Measurements from ENCODE around the gene DLGAP4.
A peak's percentile ranks its signal among the peaks of the same experiment; 100 is the strongest.

The DLGAP4 gene

DNA sequence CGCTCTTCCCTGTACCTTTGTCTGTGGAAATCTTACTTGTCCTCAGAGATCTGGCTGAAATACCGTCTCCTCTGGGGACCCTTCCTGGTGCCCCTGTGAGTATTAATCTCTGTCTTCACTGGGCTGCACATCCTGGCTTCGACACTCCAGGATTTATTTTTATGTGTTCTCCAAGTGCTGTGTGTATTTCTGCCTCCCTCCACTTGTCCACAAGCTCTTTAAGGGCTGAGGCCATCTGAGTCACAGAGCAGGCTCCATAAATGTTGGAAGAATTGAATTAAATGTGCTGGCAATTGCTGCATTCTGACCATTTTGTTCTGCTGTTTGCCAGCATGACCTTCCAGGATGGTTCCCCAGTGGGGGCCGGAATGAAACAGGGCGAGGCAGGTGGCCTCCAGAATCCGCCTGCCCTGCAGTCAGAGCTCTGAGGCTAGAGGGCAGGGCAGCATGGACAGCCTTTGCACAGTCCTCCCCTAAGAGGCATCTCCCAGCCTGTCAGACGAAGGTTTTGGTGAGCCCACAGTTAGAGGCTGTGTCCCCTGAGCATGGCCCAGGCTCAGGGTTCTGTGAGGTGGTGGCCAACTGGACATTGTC lies 105.8 kb downstream of the DLGAP4 start:
- DNase-seq (ENCODE audit: low read depth in 2 of 2): no peak

DNA sequence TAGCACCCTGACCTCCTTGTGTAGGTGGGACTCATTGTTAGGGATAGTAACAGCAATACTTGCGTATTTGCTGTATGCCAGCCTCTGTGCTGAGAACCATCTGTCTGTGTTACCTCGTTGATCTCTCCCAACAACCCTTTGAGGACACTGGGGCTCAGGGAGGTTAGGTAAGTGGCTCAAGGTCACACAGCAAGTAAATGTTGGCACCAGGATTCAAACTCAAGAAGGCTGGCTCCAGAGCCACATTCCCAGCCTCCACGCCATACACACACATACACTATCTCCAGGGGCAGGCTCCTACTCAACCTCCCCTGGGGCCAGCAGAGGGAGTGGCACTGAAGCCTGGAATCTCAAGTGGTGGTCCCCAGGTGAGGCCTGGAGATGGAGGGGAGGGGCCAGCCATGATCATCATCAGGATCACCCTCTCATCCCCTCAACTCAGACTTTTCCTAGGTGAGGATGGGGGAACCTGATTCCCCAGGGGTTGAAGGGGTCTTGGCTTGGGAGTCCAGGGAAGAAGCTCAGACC lies 109.4 kb downstream of the DLGAP4 start:
- no peak for DNase-seq (ENCODE audit: low read depth in 2 of 2)

GRCh38 chr20:36418711-36419110 lies 112.6 kb downstream of the DLGAP4 start:
- DNase-seq (ENCODE audit: low read depth in 2 of 2): no peak

GRCh38 chr20:36421641-36422040 lies 115.5 kb downstream of the DLGAP4 start:
- DNase-seq (ENCODE audit: low read depth in 2 of 2): no peak

GRCh38 chr20:36424314-36424713 lies 118.2 kb downstream of the DLGAP4 start:
- DNase-seq (ENCODE audit: low read depth in 2 of 2): no peak

- DNase-seq (ENCODE audit: low read depth in 2 of 2): no peak
These were observed 119.0 kb downstream of the DLGAP4 start for GRCh38 chr20:36425166-36425565.

- DNase-seq (ENCODE audit: low read depth in 2 of 2): no peak
These were observed 125.5 kb downstream of the DLGAP4 start for GRCh38 chr20:36431604-36432003.

DNA sequence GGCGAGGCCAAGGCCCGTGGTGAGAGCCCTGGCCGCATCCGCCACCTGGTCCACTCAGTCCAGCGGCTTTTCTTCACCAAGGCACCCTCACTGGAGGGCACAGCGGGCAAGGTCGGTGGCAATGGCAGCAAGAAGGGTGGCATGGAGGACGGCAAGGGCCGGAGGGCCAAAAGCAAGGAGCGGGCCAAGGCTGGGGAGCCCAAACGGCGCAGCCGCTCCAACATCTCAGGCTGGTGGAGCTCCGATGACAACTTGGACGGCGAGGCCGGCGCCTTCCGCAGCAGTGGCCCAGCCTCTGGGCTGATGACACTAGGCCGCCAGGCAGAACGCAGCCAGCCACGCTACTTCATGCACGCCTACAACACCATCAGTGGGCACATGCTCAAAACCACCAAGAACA lies 126.0 kb downstream of the DLGAP4 start:
- DNase-seq (ENCODE audit: low read depth in 2 of 2): no peak

DNA sequence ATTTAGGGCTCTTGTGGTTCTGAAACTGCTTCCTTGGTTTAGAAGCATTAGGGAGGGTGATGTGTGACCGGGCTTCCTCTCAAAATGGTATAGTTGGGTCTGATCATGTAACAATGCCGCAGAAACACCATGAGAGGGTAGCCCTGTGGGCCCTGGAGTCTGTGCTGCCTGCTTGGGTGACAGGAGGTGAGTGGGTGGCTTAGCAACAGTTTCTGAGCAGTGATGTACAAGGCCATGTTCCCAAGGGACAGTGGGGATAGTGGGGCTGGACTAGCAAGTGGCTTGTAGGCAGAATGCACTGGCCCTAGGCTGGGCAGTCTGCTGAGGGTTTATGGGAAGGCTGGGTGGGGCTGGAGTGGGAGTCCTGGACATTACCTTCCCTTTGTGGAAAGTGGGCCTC lies 128.2 kb downstream of the DLGAP4 start:
- no peak for DNase-seq (ENCODE audit: low read depth in 2 of 2)

DNA sequence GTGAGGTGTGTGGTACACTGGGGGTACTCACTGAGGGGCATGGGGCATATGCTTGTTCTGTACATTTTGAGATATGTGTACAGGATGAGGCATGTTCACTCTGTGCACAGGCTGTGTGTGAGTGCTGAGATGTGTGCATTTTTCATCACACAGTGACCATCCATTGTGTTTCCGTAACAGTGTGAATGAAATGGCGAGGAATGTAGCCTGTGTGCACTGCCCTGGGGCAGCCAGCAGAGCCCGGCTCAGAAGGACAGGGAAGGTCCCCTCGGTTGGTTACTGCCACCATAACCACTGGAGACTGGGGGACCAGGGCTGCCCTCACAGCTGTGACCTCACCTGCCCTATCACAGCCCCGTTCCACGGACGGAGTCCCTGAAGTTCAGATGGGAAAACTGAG lies 129.0 kb downstream of the DLGAP4 start:
- no peak for DNase-seq (ENCODE audit: low read depth in 2 of 2)

DNA sequence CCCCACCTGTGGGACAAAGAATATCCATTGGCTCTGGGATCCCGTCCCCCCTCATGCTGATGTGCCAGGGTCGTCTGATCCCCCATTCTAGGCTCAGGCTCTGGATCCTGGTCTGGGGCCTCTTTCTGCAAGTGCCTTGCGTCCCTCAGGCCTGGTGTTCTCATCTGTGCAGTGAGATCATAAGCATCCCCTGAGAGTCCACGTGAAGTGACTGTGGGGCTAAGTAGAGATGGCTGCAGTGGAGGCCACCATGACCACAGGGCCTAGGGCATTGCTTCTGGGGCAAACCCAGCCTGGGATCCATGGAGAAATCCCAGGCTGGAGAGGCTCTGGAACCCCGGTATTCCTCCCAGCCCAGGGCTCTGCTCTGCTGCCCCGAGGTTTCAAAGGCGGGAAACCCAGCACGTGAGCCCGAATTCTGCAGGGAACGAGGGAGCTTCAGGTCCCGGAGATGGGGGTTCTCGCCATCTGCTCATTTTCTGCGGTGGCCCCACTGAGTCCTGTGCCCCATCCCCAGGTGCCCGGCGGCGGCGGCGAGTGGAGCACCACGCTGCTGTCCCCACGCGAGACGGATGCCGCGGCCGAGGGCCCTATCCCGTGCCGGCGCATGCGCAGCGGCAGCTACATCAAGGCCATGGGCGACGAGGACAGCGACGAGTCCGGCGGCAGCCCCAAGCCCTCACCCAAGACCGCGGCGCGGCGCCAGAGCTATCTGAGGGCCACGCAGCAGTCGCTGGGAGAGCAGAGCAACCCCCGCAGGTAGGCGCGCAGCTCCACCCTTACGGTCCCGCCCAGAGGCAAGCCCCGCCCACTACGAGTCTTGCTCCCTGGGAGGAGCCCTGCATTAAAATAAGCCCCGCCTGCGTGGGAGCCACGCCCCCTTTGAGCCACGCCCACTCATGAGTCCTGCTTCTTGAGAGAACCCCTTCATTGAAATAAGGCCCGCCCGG lies 129.7 kb downstream of the DLGAP4 start:
- DNase-seq (ENCODE audit: low read depth in 2 of 2): peak; percentile 66 to 70

DNA sequence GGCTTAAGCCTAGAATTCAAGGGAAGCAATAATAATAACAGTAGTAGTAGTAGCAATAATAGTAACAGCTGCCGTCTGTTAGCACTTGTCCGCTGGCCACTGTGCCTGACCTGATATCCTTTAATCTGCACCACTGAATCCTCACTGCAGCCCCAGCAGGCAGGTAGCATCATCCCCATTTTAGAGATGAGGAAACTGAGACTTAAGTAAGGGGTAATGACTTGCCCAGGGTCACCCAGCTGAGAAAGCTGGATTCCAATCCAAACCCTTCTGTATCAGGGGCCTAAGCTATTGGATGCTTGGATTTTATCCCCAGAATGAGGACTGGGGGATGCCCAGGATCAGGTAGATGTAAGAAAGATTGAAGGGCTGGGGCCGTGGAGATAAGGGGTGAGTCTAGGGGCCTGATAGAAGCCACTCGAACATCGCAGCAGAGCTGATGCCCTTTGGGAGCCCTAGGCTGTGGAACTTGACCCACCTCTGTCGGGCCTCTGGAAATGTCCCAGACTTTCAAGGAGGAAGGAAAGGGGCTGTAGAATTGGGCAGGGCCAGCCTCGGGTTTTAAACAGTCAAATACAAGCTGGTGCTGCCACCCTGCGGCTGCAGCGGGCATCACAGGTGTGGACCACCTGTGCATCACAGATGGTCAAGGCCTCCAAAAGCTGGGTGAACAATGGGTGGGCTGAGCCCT lies 133.0 kb downstream of the DLGAP4 start:
- DNase-seq (ENCODE audit: low read depth in 2 of 2): peak in 1 of 2 donors; percentile 37

- no peak for DNase-seq (ENCODE audit: low read depth in 2 of 2)
These were observed 133.6 kb downstream of the DLGAP4 start for GRCh38 chr20:36439731-36440072.

DNA sequence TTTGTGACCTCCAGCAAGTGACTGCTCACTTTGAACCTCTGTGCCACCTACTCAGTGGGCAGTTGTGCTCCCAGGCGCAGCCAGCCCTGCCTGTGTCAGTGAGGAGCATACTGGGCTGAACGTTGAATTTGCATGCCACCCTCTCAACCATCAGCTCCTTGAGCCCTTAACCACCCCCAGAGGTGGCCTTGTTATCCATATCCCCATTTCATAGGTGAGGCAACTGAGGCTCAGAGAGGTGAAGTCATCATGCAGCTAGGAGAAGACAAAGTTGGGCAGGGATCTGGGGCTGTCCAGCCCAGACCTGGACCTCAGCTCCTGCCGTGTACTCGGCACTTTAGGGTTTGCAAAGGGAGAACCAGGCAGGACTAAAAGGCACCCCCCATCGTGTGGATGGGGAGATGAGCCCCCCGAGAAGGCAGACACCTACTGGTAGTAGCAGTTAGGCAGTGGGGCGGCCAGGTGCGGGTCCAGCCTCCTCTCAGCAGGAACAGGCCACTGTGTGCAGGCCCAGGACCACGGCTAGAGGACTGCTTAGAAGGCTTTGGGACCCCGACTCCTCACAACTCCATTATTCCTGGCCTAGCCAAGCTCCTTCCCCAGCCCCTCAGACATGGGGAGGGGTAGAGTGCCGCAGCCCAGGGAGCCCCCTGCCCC lies 134.4 kb downstream of the DLGAP4 start:
- no peak for DNase-seq (ENCODE audit: low read depth in 2 of 2)

DNA sequence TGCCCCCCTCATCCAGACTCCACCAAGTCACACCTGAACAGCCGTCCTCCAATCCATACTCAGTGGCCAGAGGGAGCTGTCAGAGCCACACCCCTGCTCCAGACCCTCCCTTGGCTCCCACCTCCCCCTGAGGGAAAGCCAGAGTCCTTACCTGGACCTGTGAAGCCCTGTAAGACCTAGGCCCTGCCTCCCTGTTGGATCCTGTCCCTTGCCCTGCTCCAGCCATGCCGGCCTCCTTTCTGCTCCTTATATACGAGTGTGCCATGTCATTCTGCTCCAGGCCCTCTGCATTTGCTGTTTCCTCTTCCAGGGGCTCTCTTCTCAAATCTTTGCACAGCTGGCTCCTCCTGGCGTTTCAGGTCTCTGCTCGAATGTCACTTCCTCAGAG lies 134.9 kb downstream of the DLGAP4 start:
- no peak for DNase-seq (ENCODE audit: low read depth in 2 of 2)

DNA sequence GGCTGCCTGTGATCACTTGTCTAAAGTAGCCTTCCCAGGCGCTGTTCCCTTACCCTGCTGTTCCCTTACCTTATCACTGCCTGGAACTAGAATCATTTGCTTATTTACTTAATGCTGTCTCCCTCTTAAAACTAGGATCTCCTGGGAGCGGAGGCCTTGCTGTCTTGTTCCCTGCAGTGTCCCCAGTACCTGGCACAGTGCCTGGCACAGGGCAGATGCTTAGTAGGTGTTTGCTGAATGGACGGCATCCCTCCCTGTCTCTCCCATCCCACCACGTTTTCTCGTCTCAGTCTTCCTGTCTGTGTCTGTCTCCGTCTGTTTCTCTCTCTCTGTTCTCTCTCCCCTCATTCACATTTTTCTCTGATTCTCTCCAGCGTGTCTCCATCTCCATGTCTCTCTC lies 135.3 kb downstream of the DLGAP4 start:
- DNase-seq (ENCODE audit: low read depth in 2 of 2): no peak

GRCh38 chr20:36445847-36446246 lies 139.7 kb downstream of the DLGAP4 start:
- no peak for DNase-seq (ENCODE audit: low read depth in 2 of 2)

DNA sequence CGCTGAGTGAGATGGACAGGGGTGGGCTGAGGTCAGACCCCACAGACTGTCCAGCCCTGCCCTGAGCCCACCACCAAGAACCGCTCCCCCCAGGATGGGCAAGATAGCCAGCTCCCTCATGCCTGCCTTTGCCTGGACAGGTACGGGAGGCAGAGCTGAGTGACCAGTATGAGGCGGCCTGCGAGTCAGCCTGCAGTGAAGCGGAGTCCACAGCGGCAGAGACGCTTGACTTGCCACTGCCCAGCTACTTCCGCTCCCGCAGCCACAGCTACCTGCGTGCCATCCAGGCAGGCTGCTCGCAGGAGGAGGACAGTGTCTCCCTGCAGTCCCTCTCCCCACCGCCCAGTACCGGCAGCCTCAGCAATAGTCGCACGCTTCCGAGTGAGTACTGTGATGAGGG lies 140.4 kb downstream of the DLGAP4 start:
- no peak for DNase-seq (ENCODE audit: low read depth in 2 of 2)

GRCh38 chr20:36447101-36447500 lies 141.0 kb downstream of the DLGAP4 start:
- DNase-seq (ENCODE audit: low read depth in 2 of 2): no peak

GRCh38 chr20:36449663-36450062 lies 143.5 kb downstream of the DLGAP4 start:
- DNase-seq (ENCODE audit: low read depth in 2 of 2): no peak

- no peak for DNase-seq (ENCODE audit: low read depth in 2 of 2)
These were observed 148.2 kb downstream of the DLGAP4 start for GRCh38 chr20:36454332-36454697.
